Measurements from ENCODE around the gene TSHZ2.
"Not testable (repeated sequence)": the region's sequence is repeated elsewhere in the genome, so short reads cannot be mapped to it uniquely, and the experiment has no call there.

Gene TSHZ2

GRCh38 chr20:52996130-52996529 is 24.0 kb downstream of the TSHZ2 start:
- DNase-seq (ENCODE audit: low read depth) = no peak

GRCh38 chr20:52996658-52997057 is 24.5 kb downstream of the TSHZ2 start:
- DNase-seq (ENCODE audit: low read depth) = no peak

GRCh38 chr20:52998268-52998667 is 26.1 kb downstream of the TSHZ2 start:
- DNase-seq (ENCODE audit: low read depth) = no peak

GRCh38 chr20:52999040-52999439 is 26.9 kb downstream of the TSHZ2 start:
- no peak for DNase-seq (ENCODE audit: low read depth)

GRCh38 chr20:53001498-53002301 is 29.5 kb downstream of the TSHZ2 start:
- no peak for DNase-seq (ENCODE audit: low read depth)

GRCh38 chr20:53002786-53003185 is 30.6 kb downstream of the TSHZ2 start:
- no peak for DNase-seq (ENCODE audit: low read depth)

- DNase-seq (ENCODE audit: low read depth) = no peak
Measured at GRCh38 chr20:53003420-53004154, 31.4 kb downstream of the TSHZ2 start.

GRCh38 chr20:53004267-53004813 is 32.2 kb downstream of the TSHZ2 start:
- DNase-seq (ENCODE audit: low read depth) = no peak

GRCh38 chr20:53009979-53010735 is 38.0 kb downstream of the TSHZ2 start:
- no peak for DNase-seq (ENCODE audit: low read depth)

GRCh38 chr20:53011640-53012039 is 39.5 kb downstream of the TSHZ2 start:
- no peak for DNase-seq (ENCODE audit: low read depth)

GRCh38 chr20:53013183-53013582 is 41.0 kb downstream of the TSHZ2 start:
- no peak for DNase-seq (ENCODE audit: low read depth)

- no peak for DNase-seq (ENCODE audit: low read depth)
Measured at GRCh38 chr20:53013847-53014246, 41.7 kb downstream of the TSHZ2 start.

GRCh38 chr20:53016071-53016470 is 43.9 kb downstream of the TSHZ2 start:
- DNase-seq (ENCODE audit: low read depth) = no peak

- no peak for DNase-seq (ENCODE audit: low read depth)
Measured at GRCh38 chr20:53016534-53017042, 44.4 kb downstream of the TSHZ2 start.

- no peak for DNase-seq (ENCODE audit: low read depth)
Measured at GRCh38 chr20:53017206-53017605, 45.0 kb downstream of the TSHZ2 start.

GRCh38 chr20:53019464-53019863 is 47.3 kb downstream of the TSHZ2 start:
- no peak for DNase-seq (ENCODE audit: low read depth)

GRCh38 chr20:53020376-53020775 is 48.2 kb downstream of the TSHZ2 start:
- no peak for DNase-seq (ENCODE audit: low read depth)

- DNase-seq (ENCODE audit: low read depth) = no peak
Measured at GRCh38 chr20:53020834-53021233, 48.7 kb downstream of the TSHZ2 start.

GRCh38 chr20:53021934-53022333 is 49.8 kb downstream of the TSHZ2 start:
- DNase-seq (ENCODE audit: low read depth) = no peak

- DNase-seq (ENCODE audit: low read depth) = no peak
Measured at GRCh38 chr20:53023732-53024520, 51.8 kb downstream of the TSHZ2 start.

- not testable (repeated sequence) for DNase-seq (ENCODE audit: low read depth)
Measured at GRCh38 chr20:53024653-53025052, 52.5 kb downstream of the TSHZ2 start.
